Effector memory CD8-positive, alpha-beta T cell (primary cell): ENCODE measurements around the gene TRPV2.

Experiments
- ATAC-seq: fragments of 150-1000 bp; cut with Tn5 transposase; replicated peaks from 2 replicates; pipeline ENCODE4 v1.10.0; 2021; ENCODE audit warnings: mild to moderate bottlenecking, moderate library complexity
- DNase-seq, 3 experiments: peaks; one replicate each; pipeline ENCODE4 v3.0.0; 2021
- H3K27ac Mint-ChIP-seq, 2 donors: one replicate each; pipeline ENCODE4 v1.8.0; 2022; ENCODE audit warnings: mild to moderate bottlenecking in 2 of 2, mixed read lengths in 2 of 2, moderate library complexity in 2 of 2
- H3K27me3 Mint-ChIP-seq, 2 donors: one replicate each; pipeline ENCODE4 v1.8.0; 2022; ENCODE audit warnings: mixed read lengths in 2 of 2
- H3K36me3 Mint-ChIP-seq: one replicate; pipeline ENCODE4 v1.8.0; 2022; ENCODE audit warnings: mild to moderate bottlenecking, moderate library complexity, mixed read lengths; ENCODE audit not compliant: insufficient read depth
- H3K4me1 Mint-ChIP-seq, 2 donors: one replicate each; pipeline ENCODE4 v1.8.0; 2022; ENCODE audit warnings: low read depth in 2 of 2, mixed read lengths in 2 of 2
- H3K4me3 Mint-ChIP-seq, 2 donors: one replicate each; pipeline ENCODE4 v1.8.0; 2022; ENCODE audit warnings: mild to moderate bottlenecking in 2 of 2, mixed read lengths in 2 of 2, moderate library complexity in 2 of 2
- H3K9me3 Mint-ChIP-seq, 2 donors: one replicate each; pipeline ENCODE4 v1.8.0; 2022; ENCODE audit warnings: mixed read lengths in 2 of 2

Gene TRPV2

GRCh38 chr17:16470265-16470664, 54.9 kb downstream of the TRPV2 start:
- ATAC-seq (no peak), DNase-seq (no peak)
- no peak overlapping the region for H3K27ac Mint-ChIP-seq
- H3K4me3 Mint-ChIP-seq = no peak overlapping the region
- no peaks in the 10 kb centered on the region for H3K27me3 Mint-ChIP-seq
- H3K36me3 Mint-ChIP-seq = peaks cover 6% of the 10 kb centered on the region
- peaks cover 5 to 8% of the 10 kb centered on the region in 2 donors for H3K4me1 Mint-ChIP-seq
- H3K9me3 Mint-ChIP-seq = no peaks in the 10 kb centered on the region

DNA sequence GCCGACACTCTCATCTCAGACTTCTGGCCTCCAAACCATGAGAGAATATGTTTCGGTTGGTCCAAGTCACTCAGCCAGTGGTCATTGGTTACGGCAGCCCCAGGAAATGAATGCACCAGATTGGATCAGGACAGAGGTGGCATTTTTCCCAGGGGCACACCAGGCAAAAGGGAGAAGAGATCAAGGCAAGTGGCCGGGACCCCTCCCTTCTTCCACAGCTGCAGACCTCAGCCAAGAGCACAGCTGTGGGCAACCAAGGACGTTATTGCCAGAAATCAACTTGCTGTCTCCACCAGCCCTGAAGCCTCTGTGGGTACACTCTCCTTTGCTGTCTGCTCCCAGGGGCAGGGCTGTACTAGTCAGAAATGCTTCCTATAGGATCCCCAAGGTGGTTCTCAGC, 55.9 kb downstream of the TRPV2 start:
- Mint-ChIP-seq H3K27me3 (no peaks in the 10 kb centered on the region), H3K4me1 (peaks cover 5 to 8% of the 10 kb centered on the region in 2 donors), H3K36me3 (peaks cover 6% of the 10 kb centered on the region), H3K9me3 (no peaks in the 10 kb centered on the region), H3K4me3 (no peak overlapping the region), H3K27ac (no peak overlapping the region)
- DNase-seq = no peak
- no peak for ATAC-seq

- Mint-ChIP-seq H3K4me1 (peaks cover 4 to 8% of the 10 kb centered on the region in 2 donors), H3K27me3 (no peaks in the 10 kb centered on the region), H3K36me3 (peaks cover 5% of the 10 kb centered on the region), H3K4me3 (no peak overlapping the region), H3K9me3 (no peaks in the 10 kb centered on the region), H3K27ac (no peak overlapping the region)
- DNase-seq = no peak
- ATAC-seq = no peak
Measured at GRCh38 chr17:16472539-16472938, 57.2 kb downstream of the TRPV2 start.

DNA sequence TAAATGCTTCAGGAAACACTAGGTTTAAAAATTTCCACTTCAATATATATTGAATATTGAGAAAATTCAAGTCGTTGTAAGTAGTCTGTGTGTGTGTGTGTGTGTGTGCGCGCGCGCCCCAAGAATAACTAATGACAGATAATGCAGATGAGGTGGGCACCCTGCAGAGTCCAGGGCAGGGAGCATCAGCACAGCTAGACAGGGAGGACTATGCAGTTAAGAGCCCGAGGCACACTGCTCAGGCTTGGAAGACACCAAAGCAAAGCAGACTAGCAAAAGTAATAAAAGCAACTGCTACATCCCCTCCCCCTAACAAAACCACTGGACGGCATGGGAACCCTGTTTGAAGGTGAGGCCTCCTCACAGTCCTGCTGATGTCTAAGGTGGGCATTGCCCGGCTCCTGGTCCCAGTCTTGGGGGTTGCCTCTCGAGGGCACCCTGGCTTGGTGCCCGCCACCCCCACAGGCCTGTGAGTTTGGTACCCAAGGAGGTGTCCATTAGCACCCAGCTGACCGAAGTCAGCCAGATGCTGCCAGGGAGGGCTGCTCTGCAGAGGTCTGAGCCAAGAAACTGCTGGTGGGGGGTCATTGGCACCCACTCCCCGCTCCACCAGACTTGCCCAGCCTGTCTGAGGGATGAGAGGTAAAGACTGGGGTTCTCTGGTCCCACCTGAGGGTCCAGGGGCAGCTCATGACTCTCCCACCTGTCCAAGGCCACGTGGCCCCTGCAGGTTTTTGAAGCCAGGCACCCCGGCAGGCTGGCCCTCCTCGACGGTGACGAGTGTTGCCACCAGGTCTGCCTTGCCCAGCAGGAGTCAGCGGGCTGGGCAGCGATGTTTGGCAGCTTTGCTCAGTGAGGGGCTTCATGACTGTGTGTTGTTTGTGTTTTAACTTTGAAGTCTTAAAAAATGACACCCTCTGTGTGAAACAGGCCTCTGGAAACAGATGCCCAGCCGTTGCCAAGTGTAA, 58.0 kb downstream of the TRPV2 start:
- no peak for ATAC-seq
- peaks cover 3% of the 10 kb centered on the region for H3K36me3 Mint-ChIP-seq
- H3K9me3 Mint-ChIP-seq = no peaks in the 10 kb centered on the region
- H3K27me3 Mint-ChIP-seq = no peaks in the 10 kb centered on the region
- H3K4me3 Mint-ChIP-seq = no peak overlapping the region
- H3K27ac Mint-ChIP-seq = no peak overlapping the region
- DNase-seq = no peak
- peaks cover 3 to 8% of the 10 kb centered on the region in 2 donors for H3K4me1 Mint-ChIP-seq

DNA sequence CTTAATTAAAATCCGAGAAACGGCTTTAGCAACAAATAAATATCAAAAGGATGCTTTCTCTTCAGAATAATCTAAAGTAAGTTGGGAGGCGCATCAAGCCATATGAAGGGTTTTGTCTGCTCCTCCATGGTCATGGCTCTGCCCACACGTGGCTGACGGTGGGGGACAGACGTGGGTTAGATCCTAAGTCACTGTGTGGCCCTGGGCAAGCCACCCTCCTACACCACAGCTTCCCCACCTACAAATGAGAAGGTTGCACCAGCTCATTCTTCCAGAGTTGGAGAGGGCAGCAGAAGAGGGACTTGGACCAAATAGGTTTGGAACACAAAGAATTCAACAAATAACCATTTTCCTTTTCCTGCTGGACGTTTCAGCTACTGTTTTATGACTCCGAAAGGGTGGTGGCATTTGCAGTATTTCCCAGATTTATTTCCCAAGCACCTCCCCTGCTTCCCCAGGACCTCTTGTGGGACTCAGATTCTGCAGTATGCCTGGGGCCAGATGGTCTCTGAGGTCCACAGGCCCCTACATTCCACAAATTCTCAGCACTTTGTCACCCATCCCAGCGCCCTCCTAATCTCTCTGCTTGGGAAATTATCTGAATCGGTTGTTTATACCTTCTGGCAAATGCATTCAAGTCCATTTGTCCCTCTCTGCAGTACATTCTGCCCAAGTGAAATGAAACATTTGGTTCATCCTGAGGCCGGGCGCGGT, 58.8 kb downstream of the TRPV2 start:
- Mint-ChIP-seq H3K4me3 (no peak overlapping the region), H3K27ac (peak overlapping the region in 1 of 2 donors; percentile 32), H3K36me3 (peaks cover 3% of the 10 kb centered on the region), H3K9me3 (no peaks in the 10 kb centered on the region), H3K27me3 (no peaks in the 10 kb centered on the region), H3K4me1 (peaks cover 3 to 8% of the 10 kb centered on the region in 2 donors)
- no peak for DNase-seq
- no peak for ATAC-seq

- peaks cover 0 to 8% of the 10 kb centered on the region in 2 donors for H3K4me1 Mint-ChIP-seq
- ATAC-seq (no peak), DNase-seq (no peak)
- no peaks in the 10 kb centered on the region for H3K27me3 Mint-ChIP-seq
- H3K27ac Mint-ChIP-seq = no peak overlapping the region
- no peaks in the 10 kb centered on the region for H3K9me3 Mint-ChIP-seq
- no peak overlapping the region for H3K4me3 Mint-ChIP-seq
- peaks cover 3% of the 10 kb centered on the region for H3K36me3 Mint-ChIP-seq
Measured at GRCh38 chr17:16475179-16475704, 59.9 kb downstream of the TRPV2 start.

GRCh38 chr17:16477255-16477654, 61.9 kb downstream of the TRPV2 start:
- Mint-ChIP-seq H3K36me3 (no peaks in the 10 kb centered on the region), H3K4me1 (peaks cover 0 to 2% of the 10 kb centered on the region in 2 donors), H3K9me3 (no peaks in the 10 kb centered on the region), H3K27me3 (no peaks in the 10 kb centered on the region), H3K27ac (peak overlapping the region in 1 of 2 donors; percentile 56), H3K4me3 (no peak overlapping the region)
- ATAC-seq = no peak
- no peak for DNase-seq

- peaks cover 0 to 2% of the 10 kb centered on the region in 2 donors for H3K4me1 Mint-ChIP-seq
- H3K27me3 Mint-ChIP-seq = no peaks in the 10 kb centered on the region
- H3K36me3 Mint-ChIP-seq = no peaks in the 10 kb centered on the region
- H3K4me3 Mint-ChIP-seq = no peak overlapping the region
- no peaks in the 10 kb centered on the region for H3K9me3 Mint-ChIP-seq
- ATAC-seq (no peak), DNase-seq (no peak)
- peak overlapping the region; percentile 53 to 56 for H3K27ac Mint-ChIP-seq
Measured at GRCh38 chr17:16477666-16478065, 62.3 kb downstream of the TRPV2 start.

- Mint-ChIP-seq H3K4me3 (no peak overlapping the region), H3K4me1 (peaks cover 0 to 2% of the 10 kb centered on the region in 2 donors)
Measured at GRCh38 chr17:16478649-16479048, 63.3 kb downstream of the TRPV2 start.

DNA sequence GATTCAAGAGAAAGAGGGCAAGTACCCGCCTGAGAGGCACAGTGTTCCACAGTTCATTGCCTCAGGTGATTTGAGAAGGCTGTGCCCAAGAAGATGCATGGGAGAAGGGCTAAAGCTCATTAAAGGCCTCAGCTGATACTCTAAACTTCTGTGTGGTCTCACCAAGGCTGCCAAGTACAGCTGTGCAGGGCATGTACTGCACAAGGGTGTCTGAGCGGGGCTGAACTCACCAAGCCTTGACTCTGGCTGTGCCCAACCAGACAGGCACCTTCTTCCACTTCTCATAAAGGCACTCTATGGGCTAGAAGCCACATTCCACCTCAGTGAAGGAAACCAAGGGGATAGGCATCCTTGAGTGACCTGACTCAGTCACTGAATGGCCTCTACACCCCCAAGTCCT, 63.9 kb downstream of the TRPV2 start:
- Mint-ChIP-seq H3K36me3 (no peaks in the 10 kb centered on the region), H3K27ac (no peak overlapping the region), H3K9me3 (no peaks in the 10 kb centered on the region), H3K4me3 (no peak overlapping the region), H3K4me1 (peaks cover 0 to 2% of the 10 kb centered on the region in 2 donors), H3K27me3 (no peaks in the 10 kb centered on the region)
- DNase-seq (no peak), ATAC-seq (no peak)

More at GRCh38 chr17:16478649-16479048, 63.3 kb downstream of the TRPV2 start:
- Mint-ChIP-seq H3K27me3 (no peaks in the 10 kb centered on the region), H3K27ac (peak overlapping the region in 1 of 2 donors; percentile 53), H3K9me3 (no peaks in the 10 kb centered on the region), H3K36me3 (no peaks in the 10 kb centered on the region)
- no peak for DNase-seq
- no peak for ATAC-seq

GRCh38 chr17:16480995-16481394, 65.6 kb downstream of the TRPV2 start:
- DNase-seq (no peak), ATAC-seq (no peak)
- H3K27me3 Mint-ChIP-seq = no peaks in the 10 kb centered on the region
- no peak overlapping the region for H3K27ac Mint-ChIP-seq
- no peak overlapping the region for H3K4me3 Mint-ChIP-seq
- no peaks in the 10 kb centered on the region for H3K9me3 Mint-ChIP-seq
- no peaks in the 10 kb centered on the region for H3K36me3 Mint-ChIP-seq
- peaks cover 0 to 5% of the 10 kb centered on the region in 2 donors for H3K4me1 Mint-ChIP-seq

DNA sequence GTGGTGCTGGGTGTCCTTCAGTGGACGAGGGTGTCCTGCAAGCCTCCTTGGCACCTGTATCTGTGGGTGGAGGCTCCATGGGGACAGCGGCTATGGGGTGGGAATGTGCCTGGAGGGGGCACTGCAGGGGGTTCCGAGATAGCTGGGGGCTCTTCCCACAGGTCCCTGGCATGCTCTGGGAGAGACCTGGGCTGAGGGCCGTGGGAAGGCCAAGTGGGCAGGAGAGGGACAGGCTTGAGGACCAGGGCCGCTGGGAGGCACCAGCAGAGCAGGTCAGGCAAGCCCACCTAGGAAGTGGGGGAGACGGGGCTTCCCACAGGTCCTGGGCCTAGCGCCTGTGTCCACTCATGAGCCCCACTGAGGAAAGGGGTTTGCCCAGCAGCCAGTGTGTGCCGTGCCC, 66.9 kb downstream of the TRPV2 start:
- ATAC-seq (no peak), DNase-seq (no peak)
- no peaks in the 10 kb centered on the region for H3K9me3 Mint-ChIP-seq
- peaks cover 4 to 8% of the 10 kb centered on the region in 2 donors for H3K4me1 Mint-ChIP-seq
- H3K4me3 Mint-ChIP-seq = no peak overlapping the region
- no peak overlapping the region for H3K27ac Mint-ChIP-seq
- H3K36me3 Mint-ChIP-seq = no peaks in the 10 kb centered on the region
- H3K27me3 Mint-ChIP-seq = no peaks in the 10 kb centered on the region

DNA sequence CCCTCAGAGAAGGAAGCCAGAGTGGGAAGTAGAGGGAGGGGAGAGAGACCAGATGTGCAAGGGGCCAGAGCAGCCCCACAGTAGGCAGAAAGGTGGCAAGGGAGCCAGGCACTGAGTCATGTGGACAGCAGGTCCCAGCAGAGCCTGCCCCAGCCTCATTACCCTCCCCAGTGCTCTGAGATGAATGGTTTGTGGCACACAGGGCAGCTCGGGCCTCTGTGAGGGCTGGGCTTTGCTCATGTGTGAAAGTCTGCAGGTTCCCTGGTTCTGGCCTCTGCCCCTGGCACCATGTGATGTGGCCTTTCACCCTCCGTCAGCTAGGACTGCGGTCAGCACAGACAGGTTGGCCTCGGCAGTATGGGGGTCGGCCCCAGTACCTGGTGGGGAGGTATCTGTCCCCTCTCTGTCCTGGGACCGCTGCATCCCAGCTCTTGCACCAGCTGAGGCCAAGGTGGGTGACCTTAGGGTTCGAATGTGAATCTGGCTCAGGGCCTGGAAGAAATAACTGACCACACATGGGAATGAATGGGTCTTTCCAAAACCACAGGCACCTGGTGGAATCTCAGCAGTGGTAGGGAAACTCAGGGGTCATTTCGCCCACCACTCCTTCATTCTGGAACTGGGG, 67.8 kb downstream of the TRPV2 start:
- Mint-ChIP-seq H3K4me3 (no peak overlapping the region), H3K27ac (no peak overlapping the region), H3K4me1 (peaks cover 4 to 8% of the 10 kb centered on the region in 2 donors), H3K36me3 (no peaks in the 10 kb centered on the region), H3K9me3 (no peaks in the 10 kb centered on the region), H3K27me3 (no peaks in the 10 kb centered on the region)
- no peak for ATAC-seq
- no peak for DNase-seq
